Measurements from ENCODE around the gene EML4.
"Not testable (repeated sequence)": the region's sequence is repeated elsewhere in the genome, so short reads cannot be mapped to it uniquely, and the experiment has no call there.

Gene EML4

DNA sequence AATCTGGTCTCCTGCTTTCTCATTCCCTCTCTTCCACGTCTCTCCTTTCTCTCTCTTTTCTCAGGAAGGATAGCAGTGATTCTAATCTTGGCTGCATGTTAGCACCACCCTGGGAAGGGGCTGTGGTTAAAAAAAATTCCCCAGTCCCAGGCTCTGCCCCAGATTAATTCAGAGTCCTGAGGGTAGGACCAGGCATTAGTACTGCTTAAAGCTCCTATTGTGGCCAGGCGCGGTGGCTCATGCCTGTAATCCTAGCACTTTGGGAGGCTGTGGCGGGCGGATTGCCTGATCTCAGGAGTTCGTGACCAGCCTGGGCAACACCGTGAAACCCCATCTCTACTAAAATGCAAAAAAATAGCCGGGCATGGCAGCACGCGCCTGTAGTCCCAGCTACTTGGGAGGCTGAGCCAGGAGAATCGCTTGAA is 35.4 kb upstream of the EML4 start:
- in situ Hi-C loops (cut with HindIII; ENCODE audit: low sequenced_read_pairs), result no loop called here
- DNase-seq (ENCODE audit: low read depth), result no peak
- TF ChIP-seq, protein P1, sequence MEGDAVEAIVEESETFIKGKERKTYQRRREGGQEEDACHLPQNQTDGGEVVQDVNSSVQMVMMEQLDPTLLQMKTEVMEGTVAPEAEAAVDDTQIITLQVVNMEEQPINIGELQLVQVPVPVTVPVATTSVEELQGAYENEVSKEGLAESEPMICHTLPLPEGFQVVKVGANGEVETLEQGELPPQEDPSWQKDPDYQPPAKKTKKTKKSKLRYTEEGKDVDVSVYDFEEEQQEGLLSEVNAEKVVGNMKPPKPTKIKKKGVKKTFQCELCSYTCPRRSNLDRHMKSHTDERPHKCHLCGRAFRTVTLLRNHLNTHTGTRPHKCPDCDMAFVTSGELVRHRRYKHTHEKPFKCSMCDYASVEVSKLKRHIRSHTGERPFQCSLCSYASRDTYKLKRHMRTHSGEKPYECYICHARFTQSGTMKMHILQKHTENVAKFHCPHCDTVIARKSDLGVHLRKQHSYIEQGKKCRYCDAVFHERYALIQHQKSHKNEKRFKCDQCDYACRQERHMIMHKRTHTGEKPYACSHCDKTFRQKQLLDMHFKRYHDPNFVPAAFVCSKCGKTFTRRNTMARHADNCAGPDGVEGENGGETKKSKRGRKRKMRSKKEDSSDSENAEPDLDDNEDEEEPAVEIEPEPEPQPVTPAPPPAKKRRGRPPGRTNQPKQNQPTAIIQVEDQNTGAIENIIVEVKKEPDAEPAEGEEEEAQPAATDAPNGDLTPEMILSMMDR (IDR thresholded peaks at IDR 0.05; ENCODE audit: low read depth, low read length, missing control alignments), result no peak
- no peak overlapping the region for H3K4me3 ChIP-seq (ENCODE audit: low read depth, low read length)

- DNase-seq (ENCODE audit: low read depth); in situ Hi-C loops (cut with HindIII; ENCODE audit: low sequenced_read_pairs): not testable (repeated sequence)
These were observed 34.7 kb upstream of the EML4 start for GRCh38 chr2:42134401-42134932.

GRCh38 chr2:42135381-42136312 is 33.5 kb upstream of the EML4 start:
- in situ Hi-C loops (cut with HindIII; ENCODE audit: low sequenced_read_pairs), result no loop called here
- TF ChIP-seq, protein P1 (IDR thresholded peaks at IDR 0.05; ENCODE audit: low read depth, low read length, missing control alignments), result no peak
- H3K4me3 ChIP-seq (ENCODE audit: low read depth, low read length), result no peak overlapping the region
- DNase-seq (ENCODE audit: low read depth), result no peak

More at GRCh38 chr2:42134401-42134932, 34.7 kb upstream of the EML4 start:
- H3K4me3 ChIP-seq (ENCODE audit: low read depth, low read length), result not testable (repeated sequence)

GRCh38 chr2:42136782-42137124 is 32.4 kb upstream of the EML4 start:
- TF ChIP-seq, protein P1 (IDR thresholded peaks at IDR 0.05; ENCODE audit: low read depth, low read length, missing control alignments), result no peak
- no peak overlapping the region for H3K4me3 ChIP-seq (ENCODE audit: low read depth, low read length)
- in situ Hi-C loops (cut with HindIII; ENCODE audit: low sequenced_read_pairs), result no loop called here
- no peak for DNase-seq (ENCODE audit: low read depth)

GRCh38 chr2:42137125-42137841 is 31.9 kb upstream of the EML4 start:
- no peak overlapping the region for H3K4me3 ChIP-seq (ENCODE audit: low read depth, low read length)
- TF ChIP-seq, protein P1 (IDR thresholded peaks at IDR 0.05; ENCODE audit: low read depth, low read length, missing control alignments), result no peak
- no peak for DNase-seq (ENCODE audit: low read depth)
- in situ Hi-C loops (cut with HindIII; ENCODE audit: low sequenced_read_pairs), result no loop called here

- in situ Hi-C loops (cut with HindIII; ENCODE audit: low sequenced_read_pairs), result no loop called here
- TF ChIP-seq, protein P1 (IDR thresholded peaks at IDR 0.05; ENCODE audit: low read depth, low read length, missing control alignments), result no peak
- no peak overlapping the region for H3K4me3 ChIP-seq (ENCODE audit: low read depth, low read length)
- DNase-seq (ENCODE audit: low read depth), result peak; percentile 100
These were observed 30.8 kb upstream of the EML4 start for GRCh38 chr2:42138163-42139015.

Measured in astrocyte of the cerebellum (primary cell).